Bronchial epithelial cell (primary cell): ENCODE results near the gene CDH8. TPM values are rescaled to one million over a fixed set of nuclear protein-coding genes. Genes with fewer than 3 reads are reported as not detected.

ENCODE experiments used
- DNase-seq: peaks from one replicate; pipeline ENCODE4 v3.0.0-alpha.2; 2010; ENCODE audit warnings: low read depth
- FAIRE-seq: peaks from 2 replicates; lab custom pipeline; 2011; peaks lifted over from hg19 to GRCh38; lab: Jason Lieb, UNC
- H3K27me3 ChIP-seq: 2 replicates; pipeline ENCODE4 v1.5.1; 2011; ENCODE audit warnings: low read length; ENCODE audit not compliant: control insufficient read depth, insufficient read depth
- H3K36me3 ChIP-seq: 2 replicates; pipeline ENCODE4 v1.5.1; 2011; ENCODE audit warnings: low read length; ENCODE audit not compliant: control insufficient read depth, insufficient read depth
- H3K4me3 ChIP-seq: 2 replicates; pipeline ENCODE4 v1.5.1; 2011; ENCODE audit warnings: mild to moderate bottlenecking, low read depth, low read length, control low read depth
- CTCF ChIP-seq: IDR thresholded peaks from 2 replicates; pipeline ENCODE4 v1.5.1; 2011; ENCODE audit warnings: mild to moderate bottlenecking, moderate library complexity, low read length, control low read depth, inconsistent platforms; ENCODE audit not compliant: insufficient read depth, severe bottlenecking
- total RNA-seq: library from RNA; depleted of rRNA; stranded (reverse); fragments of >200 nt; gene quantifications from 2 replicates; pipeline ENCODE4 v1.2.1, GENCODE V29; 2014

The CDH8 gene
- total RNA-seq, 1 donor from 2014 or later = 1.8 TPM

- FAIRE-seq (no peak), DNase-seq (no peak)
- Histone ChIP-seq H3K36me3 (no peaks in the 10 kb centered on the region), H3K27me3 (no peaks in the 10 kb centered on the region), H3K4me3 (no peak overlapping the region)
- TF ChIP-seq CTCF = no peak
Observed at GRCh38 chr16:61653544-61653943, 382.7 kb downstream of the CDH8 start.

- no peak for TF ChIP-seq CTCF
- no peaks in the 10 kb centered on the region for H3K27me3 ChIP-seq
- no peaks in the 10 kb centered on the region for H3K36me3 ChIP-seq
- FAIRE-seq (no peak), DNase-seq (no peak)
- H3K4me3 ChIP-seq = no peak overlapping the region
Observed at GRCh38 chr16:61645561-61645960, 390.7 kb downstream of the CDH8 start.

- Histone ChIP-seq H3K27me3 (no peaks in the 10 kb centered on the region), H3K36me3 (no peaks in the 10 kb centered on the region), H3K4me3 (no peak overlapping the region)
- no peak for DNase-seq
- no peak for TF ChIP-seq CTCF
- FAIRE-seq = no peak
Observed at GRCh38 chr16:61644736-61645135, 391.5 kb downstream of the CDH8 start.

- Histone ChIP-seq H3K27me3 (no peaks in the 10 kb centered on the region), H3K4me3 (no peak overlapping the region), H3K36me3 (no peaks in the 10 kb centered on the region)
- DNase-seq = no peak
- FAIRE-seq = no peak
- no peak for TF ChIP-seq CTCF
Observed at GRCh38 chr16:61617219-61617783, 418.9 kb downstream of the CDH8 start.

GRCh38 chr16:61616088-61616487 lies 420.1 kb downstream of the CDH8 start:
- no peak overlapping the region for H3K4me3 ChIP-seq
- FAIRE-seq (no peak), DNase-seq (no peak)
- H3K27me3 ChIP-seq = no peaks in the 10 kb centered on the region
- H3K36me3 ChIP-seq = no peaks in the 10 kb centered on the region
- TF ChIP-seq CTCF = no peak
